GM12878 (cell line): ENCODE data around the gene WFS1. TPM values are rescaled to one million over a fixed set of nuclear protein-coding genes. Genes with fewer than 3 reads are reported as not detected.

ENCODE experiments used
- ATAC-seq: fragments of 200-7000 bp; cut with Tn5 transposase; 3 replicates; pipeline ENCODE4 v1.9.1; 2020; ENCODE audit warnings: mild to moderate bottlenecking, moderate library complexity
- BruUV-seq: library from RNA; stranded (reverse); fragments of 400-500 nt; replicated peaks from 2 replicates; lab custom pipeline; 2021; lab: Mats Ljungman, UMichigan
- CTCF ChIA-PET: fragments of 300-600 bp; sonication (Branson Sonifier 250); formaldehyde crosslinking; extraction: SDS; loops from one replicate; lab custom pipeline; 2021; ENCODE audit warnings: inconsistent platforms; lab: Yijun Ruan, JAX
- POLR2A ChIA-PET: fragments of 350-600 bp; formaldehyde crosslinking; extraction: SDS; loops from one replicate; lab custom pipeline; 2021; ENCODE audit warnings: inconsistent platforms; lab: Charles Lee
- RAD21 ChIA-PET: fragments of 300-600 bp; sonication (Branson Sonifier 250); formaldehyde crosslinking; loops from one replicate; lab custom pipeline; 2023; ENCODE audit warnings: antibody characterized with exemption; ENCODE audit not compliant: unreplicated experiment; lab: Charles Lee
- SMC1A ChIA-PET: fragments of 300-600 bp; sonication (Branson Sonifier 250); formaldehyde crosslinking; loops from one replicate; lab custom pipeline; 2023; ENCODE audit not compliant: unreplicated experiment, uncharacterized antibody; lab: Charles Lee
- DNase-seq: peaks from one replicate; pipeline ENCODE4 v3.0.0-alpha.2; 2011; ENCODE audit warnings: low read depth, low spot score
- FAIRE-seq: peaks from 3 replicates; lab custom pipeline; 2011; peaks lifted over from hg19 to GRCh38; lab: Jason Lieb, UNC
- H2AFZ ChIP-seq: 2 replicates; pipeline ENCODE4 v1.6.0; 2011; ENCODE audit warnings: low read depth, low read length, control low read depth; ENCODE audit not compliant: control insufficient read depth
- H3K27ac ChIP-seq: 2 replicates; pipeline ENCODE4 v1.5.1; 2011; ENCODE audit warnings: control low read depth; ENCODE audit not compliant: control insufficient read depth, insufficient read depth
- H3K27me3 ChIP-seq, 2 experiments: replicated peaks in 1 of 2; 2 replicates each; pipeline versions ENCODE4 v1.6.0 to v1.6.1; 2011; ENCODE audit warnings: low read length in 1 of 2; ENCODE audit not compliant: control insufficient read depth in 2 of 2, insufficient read depth in 2 of 2
- H3K36me3 ChIP-seq, 2 experiments: 2 replicates each; pipeline ENCODE4 v1.5.1; 2011; ENCODE audit warnings: low read length in 1 of 2; ENCODE audit not compliant: control insufficient read depth in 2 of 2, insufficient read depth in 2 of 2
- H3K4me1 ChIP-seq: 2 replicates; pipeline ENCODE4 v1.6.1; 2011; ENCODE audit warnings: mild to moderate bottlenecking, low read length, moderate library complexity, mixed read lengths; ENCODE audit not compliant: control insufficient read depth, insufficient read depth
- H3K4me2 ChIP-seq: 2 replicates; pipeline ENCODE4 v1.6.0; 2011; ENCODE audit warnings: control low read depth; ENCODE audit not compliant: control insufficient read depth, insufficient read depth
- H3K4me3 ChIP-seq: fragments of 200-600 bp; sonication (generic); 2 replicates; pipeline ENCODE4 v1.5.1; 2016
- H3K79me2 ChIP-seq: 2 replicates; pipeline ENCODE4 v1.6.0; 2011; ENCODE audit warnings: low read length; ENCODE audit not compliant: control insufficient read depth, insufficient read depth
- H3K9ac ChIP-seq: 2 replicates; pipeline ENCODE4 v1.8.0; 2011; ENCODE audit warnings: low read length, control low read depth, mixed read lengths; ENCODE audit not compliant: control insufficient read depth, insufficient read depth
- H3K9me3 ChIP-seq: replicated peaks from 3 replicates; pipeline ENCODE4 v1.5.1; 2011; ENCODE audit warnings: mild to moderate bottlenecking, low read length; ENCODE audit not compliant: control insufficient read depth, insufficient read depth
- H4K20me1 ChIP-seq: 2 replicates; pipeline ENCODE4 v1.6.0; 2011; ENCODE audit not compliant: control insufficient read depth, insufficient read depth
- BCL11A ChIP-seq: IDR thresholded peaks from 2 replicates; pipeline ENCODE4 v1.6.1; 2011; ENCODE audit warnings: low read depth, low read length
- CBX5 ChIP-seq: sonication (generic); IDR thresholded peaks from 2 replicates; pipeline ENCODE4 v1.6.1; 2016; ENCODE audit warnings: low read depth, moderate library complexity, mild to moderate bottlenecking, inconsistent platforms
- E2F4 ChIP-seq: IDR thresholded peaks from 2 replicates; pipeline ENCODE4 v1.6.1; 2012; ENCODE audit warnings: low read depth, low read length, improper control_type of control experiment
- ESRRA ChIP-seq: IDR thresholded peaks from 2 replicates; pipeline ENCODE4 v1.6.1; 2012; ENCODE audit warnings: mild to moderate bottlenecking, low read length, improper control_type of control experiment
- MXI1 ChIP-seq: fragments of 150-350 bp; IDR thresholded peaks from 2 replicates; pipeline ENCODE4 v1.6.1; 2011; ENCODE audit warnings: low read depth, mild to moderate bottlenecking, inconsistent platforms, low read length, improper control_type of control experiment
- MYC ChIP-seq: IDR thresholded peaks from 2 replicates; pipeline ENCODE4 v1.6.1; 2011; ENCODE audit warnings: mild to moderate bottlenecking, low read length, moderate library complexity, inconsistent platforms; ENCODE audit not compliant: insufficient read depth, insufficient replicate concordance, insufficient read length, severe bottlenecking
- NKRF ChIP-seq: fragments of 450-650 bp; conservative IDR thresholded peaks from 2 replicates; pipeline ENCODE4 v1.6.1; 2017; ENCODE audit warnings: mild to moderate bottlenecking, moderate library complexity
- PKNOX1 ChIP-seq: fragments of 450-650 bp; IDR thresholded peaks from 2 replicates; pipeline ENCODE4 v1.6.1; 2016; ENCODE audit warnings: mild to moderate bottlenecking
- SMAD5 ChIP-seq: IDR thresholded peaks from 2 replicates; pipeline ENCODE4 v1.6.1; 2016; ENCODE audit warnings: antibody characterized with exemption, low read depth
- SRF ChIP-seq, 2 experiments: IDR thresholded peaks; 2 replicates each; pipeline ENCODE4 v1.6.1; 2011; ENCODE audit warnings: low read depth in 2 of 2, low read length in 2 of 2, mild to moderate bottlenecking in 1 of 2, moderate library complexity in 1 of 2
- STAT3 ChIP-seq: IDR thresholded peaks from 2 replicates; pipeline ENCODE4 v1.6.1; 2011; ENCODE audit warnings: low read depth, low read length, improper control_type of control experiment
- SUZ12 ChIP-seq: fragments of 200-600 bp; sonication (generic); IDR thresholded peaks from one replicate; pipeline ENCODE4 v1.6.1; 2018; ENCODE audit warnings: antibody characterized with exemption, mild to moderate bottlenecking; ENCODE audit not compliant: unreplicated experiment
- TCF12 ChIP-seq: IDR thresholded peaks from 2 replicates; pipeline ENCODE4 v1.6.1; 2011; ENCODE audit warnings: low read depth, mild to moderate bottlenecking, low read length
- TCF7 ChIP-seq: IDR thresholded peaks from 2 replicates; pipeline ENCODE4 v1.6.1; 2014; ENCODE audit warnings: antibody characterized with exemption, borderline replicate concordance
- USF1 ChIP-seq: IDR thresholded peaks from 2 replicates; pipeline ENCODE4 v1.6.1; 2011; ENCODE audit warnings: borderline replicate concordance, low read depth, mild to moderate bottlenecking, moderate library complexity, mixed read lengths, low read length; ENCODE audit not compliant: insufficient read depth; ENCODE audit errors: extremely low read length
- WGBS: methylation state at CpG from one replicate; pipeline ENCODE4 v1.1.6; 2016; ENCODE audit warnings: low lambda C conversion rate; ENCODE audit not compliant: insufficient replicate concordance, insufficient coverage; ENCODE audit errors: missing lambda C conversion rate; 5-methylcytosine and 5-hydroxymethylcytosine counted together
- in situ Hi-C: fragments of 300-500 bp; cut with MboI; formaldehyde crosslinking; loops from 9 replicates; pipeline ENCODE4 v1.14.3; 2018; ENCODE audit warnings: mixed read lengths
- intact Hi-C: fragments of 100-400 bp; cut with micrococcal nuclease; formaldehyde crosslinking; loops from one replicate; pipeline ENCODE4 v1.14.2; 2022; ENCODE audit not compliant: unreplicated experiment
- polyA plus RNA-seq, 11 experiments: library from polyadenylated mRNA; depleted of rRNA in 4 of 11; unstranded in 6 of 11; stranded (reverse) in 5 of 11; fragments of >200 nt; fragmentation: Nextera tagmentation in 4 of 11; fragmentation: Illumina TruSeq in 1 of 11; extraction: Ambion mirVana in 4 of 11; extraction: Trizol in 1 of 11; gene quantifications; 1 replicate in 1 of 11; 2 replicates in 10 of 11; pipeline versions ENCODE4 v1.2.1 to v1.2.3, GENCODE V29; 2011 to 2016; ENCODE audit warnings: inconsistent platforms in 2 of 11, missing spikeins in 2 of 11, low read depth in 1 of 11
- total RNA-seq, 4 experiments: library from RNA; depleted of rRNA in 3 of 4; stranded (reverse); fragments of >200 nt in 3 of 4; fragmentation: Illumina TruSeq in 1 of 4; extraction: Trizol in 1 of 4; gene quantifications; 2 replicates each; pipeline versions ENCODE4 v1.2.1 to v1.2.3, GENCODE V29; 2013 to 2021

WFS1 gene
- total and polyA plus RNA-seq, 10 of the 15 experiments (the other 5 are each of a cell fraction or from before 2014, with no cell fraction given) = 0.31 to 4.7 (median 2.0) TPM

GRCh38 chr4:6246170-6246634 lies 23.4 kb upstream of the WFS1 start (continued):
- TF ChIP-seq SRF (IDR thresholded peaks at IDR 0.05; ENCODE audit: low read depth in 2 of 2, low read length in 2 of 2) = no peak
- TF ChIP-seq SUZ12 = no peak
- TF ChIP-seq, all 136 proteins: peak for 0

- ATAC-seq (no peak), FAIRE-seq (no peak), DNase-seq (no peak)
- BruUV-seq = no TSS peak
- H4K20me1 ChIP-seq = no peaks in the 10 kb centered on the region
- in situ Hi-C loops (no loop called here), intact Hi-C loops (no loop called here)
- RAD21 ChIA-PET = interaction anchor here (1.4 to 11.6 kb wide), 4 partner anchors 10 to 82 kb away, joined by 4 to 222 read pairs (median 31); no protein-coding TSS in a partner anchor
- 43% methylated on average over 10 of the region's 10 CpGs for WGBS
- CTCF ChIA-PET = interaction anchor here (1.6 to 8.9 kb wide), 8 partner anchors 16 to 250 kb away, joined by 4 to 469 read pairs (median 47); partner anchors contain the start of gene WFS1
- POLR2A ChIA-PET = no interaction called here
- H3K36me3 ChIP-seq = no peaks in the 10 kb centered on the region
- no peak overlapping the region for H3K4me2 ChIP-seq
- no peaks in the 10 kb centered on the region for H3K79me2 ChIP-seq
- H3K27ac ChIP-seq = no peak overlapping the region
- H3K27me3 ChIP-seq = peaks cover 0 to 3% of the 10 kb centered on the region in 2 experiments; a peak in 2 of 4 replicates
- H3K9ac ChIP-seq = no peak overlapping the region
- H3K9me3 ChIP-seq = peaks cover 12% of the 10 kb centered on the region; the same call in 2 of the 3 replicates
- H2AFZ ChIP-seq = no peak overlapping the region
- SMC1A ChIA-PET = interaction anchor here (1.4 to 7.8 kb wide), 7 partner anchors 15 to 250 kb away, joined by 3 to 96 read pairs (median 40); no protein-coding TSS in a partner anchor
- no peaks in the 10 kb centered on the region for H3K4me1 ChIP-seq
- H3K4me3 ChIP-seq = no peak overlapping the region
- TF ChIP-seq CBX5 (no peak), USF1 (no peak), NKRF (no peak), SRF (IDR thresholded peaks at IDR 0.05; ENCODE audit: low read depth in 2 of 2, low read length in 2 of 2) (no peak), SUZ12 (no peak), BCL11A (no peak), TCF7 (no peak), E2F4 (no peak), SMAD5 (no peak), PKNOX1 (no peak), STAT3 (no peak), TCF12 (no peak), MYC (no peak), MXI1 (no peak), ESRRA (no peak)
These were observed 21.3 kb upstream of the WFS1 start for GRCh38 chr4:6248394-6248793.
